NOMO-1 (cell line): ENCODE measurements around the gene ZNF3.

Experiments used
- DNase-seq, 2 experiments: peaks; one replicate each; lab custom pipeline; 2025; ENCODE audit not compliant: unreplicated experiment in 2 of 2; lab: John Stamatoyannopoulos, UW

The ZNF3 gene

GRCh38 chr7:100088621-100089457, 7.3 kb upstream of the ZNF3 start, which contains the start of gene COPS6:
Gene COPS6, plus strand, starts transcription at chr7:100088969. Its CDS starts 22 bp downstream, at chr7:100088991.
- peak; percentile 65 to 90 for DNase-seq

DNA sequence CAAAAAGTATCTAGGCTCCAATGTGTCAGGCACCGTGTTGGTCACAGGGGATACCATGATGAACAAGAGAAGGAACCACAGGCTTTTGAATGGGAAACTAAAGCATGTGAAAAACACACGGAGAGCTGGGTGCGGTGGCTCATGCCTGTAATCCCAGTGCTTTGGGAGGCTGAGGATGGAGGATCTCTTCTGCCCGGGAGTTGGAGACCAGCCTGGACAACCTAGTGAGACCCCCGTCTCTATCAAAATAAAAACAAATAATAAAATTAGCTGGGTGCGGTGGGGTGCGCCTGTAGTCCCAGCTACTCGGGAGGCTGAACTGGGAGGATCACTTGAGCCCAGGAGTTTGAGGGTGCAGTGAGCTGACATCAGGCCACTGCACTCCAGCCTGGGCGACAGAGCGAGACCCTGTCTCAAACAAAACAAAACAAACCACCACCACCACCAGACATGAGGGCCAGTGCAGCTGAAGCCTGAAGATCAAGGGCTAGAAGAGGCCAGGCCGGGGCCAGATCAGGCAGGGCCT, 6.6 kb upstream of the ZNF3 start:
- no peak for DNase-seq

DNA sequence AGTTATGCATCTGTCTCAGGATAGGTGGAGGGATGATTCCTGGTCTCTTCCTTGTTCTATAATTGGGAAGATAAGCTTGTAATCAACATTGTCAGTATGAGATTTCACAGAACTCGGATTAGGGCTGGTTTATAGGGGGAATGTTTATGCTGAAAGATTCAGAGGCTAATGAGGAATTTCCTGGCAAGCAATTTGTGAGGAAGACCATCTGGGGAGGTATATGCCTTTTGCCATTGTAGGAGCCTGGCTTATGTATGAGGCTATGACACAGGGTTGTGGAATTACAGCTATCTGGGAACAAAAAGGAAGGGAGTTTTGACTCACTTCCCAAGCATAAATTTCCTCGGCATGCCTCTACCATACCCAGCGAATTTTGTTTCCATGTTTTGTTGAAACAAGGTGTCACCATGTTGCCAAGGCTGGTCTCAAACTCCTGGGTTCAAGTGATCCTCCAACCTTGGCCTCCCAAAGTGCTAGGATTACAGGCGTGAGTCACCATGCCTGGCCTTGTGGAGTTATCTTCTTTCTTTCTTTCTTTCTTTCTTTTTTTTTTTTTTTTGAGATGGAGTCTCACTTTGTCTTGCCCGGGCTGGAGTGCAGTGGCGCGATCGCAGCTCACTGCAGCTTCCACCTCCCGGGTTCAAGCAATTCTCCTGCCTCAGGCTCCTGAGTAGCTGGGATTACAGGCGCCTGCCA, 5.7 kb upstream of the ZNF3 start:
- no peak for DNase-seq

GRCh38 chr7:100085515-100085914, 4.0 kb upstream of the ZNF3 start:
- peak in 1 of 2 experiments; percentile 32 for DNase-seq

GRCh38 chr7:100082978-100083377, 1.5 kb upstream of the ZNF3 start:
- no peak for DNase-seq

DNA sequence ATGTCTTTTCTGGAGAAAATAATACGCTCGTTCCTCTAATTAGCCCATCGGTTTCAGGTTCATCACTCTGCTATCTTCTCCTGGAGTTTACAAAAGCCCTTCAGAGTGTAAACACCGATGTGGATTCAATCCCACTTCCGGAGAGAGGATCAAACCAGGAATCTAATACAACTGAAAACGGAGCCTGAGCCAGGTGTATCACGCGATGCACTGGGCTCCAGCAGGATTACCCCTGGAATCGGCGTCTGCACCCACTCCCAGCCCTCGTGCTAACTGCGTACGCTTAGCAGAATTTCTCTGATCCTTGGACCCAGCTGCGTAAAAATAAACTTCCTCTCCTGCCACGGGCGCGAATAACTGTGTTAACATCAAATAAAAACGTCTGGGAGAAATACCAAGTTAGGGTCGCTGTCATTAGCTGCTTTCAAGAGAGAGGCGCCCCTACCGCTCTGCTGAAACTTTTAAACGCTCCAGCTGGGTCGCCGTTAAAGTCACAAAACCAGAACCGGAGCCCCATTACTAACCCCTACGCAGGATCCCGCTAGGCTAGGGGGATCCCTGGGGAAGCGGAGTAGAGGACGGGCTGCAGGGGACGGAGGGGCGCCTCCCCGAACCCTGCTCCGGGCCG, 502 bp downstream of the ZNF3 start:
- DNase-seq = peak in 1 of 2 experiments; percentile 39

GRCh38 chr7:100079024-100079560, 2.4 kb downstream of the ZNF3 start:
- DNase-seq = no peak

DNA sequence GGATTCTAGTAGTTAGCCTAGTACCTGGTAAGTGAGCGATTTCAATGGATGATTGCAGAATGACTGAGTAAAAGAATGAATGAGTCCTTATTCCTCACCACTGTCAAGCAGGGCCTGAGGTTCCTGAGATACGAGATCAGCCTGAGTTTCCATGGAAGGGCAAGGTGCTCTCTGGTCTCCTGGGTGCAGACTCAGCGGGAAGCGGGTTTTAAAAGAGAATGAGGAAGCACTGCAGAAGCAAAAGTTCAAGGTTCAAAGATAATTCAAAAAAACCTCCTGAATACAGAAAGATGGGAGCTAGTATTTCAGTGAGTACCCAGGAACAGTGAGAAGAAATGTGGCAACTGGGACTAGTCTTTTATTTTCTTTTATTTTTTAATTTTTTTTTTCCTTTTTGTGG, 4.3 kb downstream of the ZNF3 start:
- DNase-seq = no peak

DNA sequence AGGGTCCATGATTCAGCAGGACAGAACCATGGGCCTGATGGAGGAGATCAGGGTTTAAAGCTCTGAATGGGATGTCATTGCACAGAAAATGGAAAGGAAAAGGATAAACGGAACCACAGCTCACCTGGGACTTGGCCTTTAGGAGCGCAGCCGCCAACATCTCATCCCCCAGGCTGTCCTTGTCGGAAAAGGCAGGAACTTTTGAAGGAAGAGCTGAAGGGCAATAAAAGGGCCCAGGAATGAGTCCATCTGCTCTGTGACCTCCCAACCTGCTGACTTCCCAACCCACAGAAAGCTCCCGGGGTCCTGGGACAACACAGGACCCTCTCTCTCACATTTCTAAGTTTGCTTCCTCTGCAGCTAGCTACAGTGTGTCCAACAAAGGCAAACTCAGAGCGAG, 6.1 kb downstream of the ZNF3 start:
- no peak for DNase-seq

DNA sequence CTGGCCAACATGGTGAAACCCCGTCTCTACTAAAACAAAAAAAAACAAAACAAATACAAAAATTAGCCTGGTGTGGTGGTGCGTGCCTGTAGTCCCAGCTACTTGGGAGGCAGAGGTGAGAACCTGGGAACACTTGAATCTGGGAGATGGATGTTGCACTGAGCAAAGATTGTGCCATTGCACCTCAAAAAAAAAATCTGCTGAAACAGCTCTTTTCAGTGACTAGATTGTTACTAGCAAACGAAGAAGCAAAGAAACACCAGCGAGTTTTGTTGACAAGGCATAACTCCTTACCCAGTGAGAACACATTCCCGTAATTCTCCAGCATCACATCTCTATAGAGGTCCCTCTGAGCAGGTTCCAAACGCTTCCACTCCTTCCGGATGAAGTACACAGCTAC, 6.7 kb downstream of the ZNF3 start:
- no peak for DNase-seq

DNA sequence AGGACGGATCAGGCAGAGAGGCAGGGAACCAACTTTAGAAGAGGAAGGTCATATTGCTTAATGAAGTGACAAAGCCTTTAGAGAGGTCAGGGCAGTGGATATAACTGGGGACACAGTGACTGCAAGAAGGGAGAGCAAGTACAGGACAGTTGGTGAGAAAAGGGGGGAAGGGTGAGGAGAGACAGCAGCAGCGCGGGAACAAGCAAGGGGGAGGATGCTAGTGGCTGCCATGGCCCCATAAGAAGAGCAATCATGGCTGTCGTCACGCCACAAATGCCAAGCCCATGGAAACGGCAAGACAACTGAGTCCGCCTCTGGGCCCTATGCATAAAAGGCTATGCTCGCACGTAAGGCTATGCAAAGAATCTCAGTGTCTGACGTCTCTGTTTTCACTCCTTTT, 9.1 kb downstream of the ZNF3 start:
- DNase-seq = no peak

DNA sequence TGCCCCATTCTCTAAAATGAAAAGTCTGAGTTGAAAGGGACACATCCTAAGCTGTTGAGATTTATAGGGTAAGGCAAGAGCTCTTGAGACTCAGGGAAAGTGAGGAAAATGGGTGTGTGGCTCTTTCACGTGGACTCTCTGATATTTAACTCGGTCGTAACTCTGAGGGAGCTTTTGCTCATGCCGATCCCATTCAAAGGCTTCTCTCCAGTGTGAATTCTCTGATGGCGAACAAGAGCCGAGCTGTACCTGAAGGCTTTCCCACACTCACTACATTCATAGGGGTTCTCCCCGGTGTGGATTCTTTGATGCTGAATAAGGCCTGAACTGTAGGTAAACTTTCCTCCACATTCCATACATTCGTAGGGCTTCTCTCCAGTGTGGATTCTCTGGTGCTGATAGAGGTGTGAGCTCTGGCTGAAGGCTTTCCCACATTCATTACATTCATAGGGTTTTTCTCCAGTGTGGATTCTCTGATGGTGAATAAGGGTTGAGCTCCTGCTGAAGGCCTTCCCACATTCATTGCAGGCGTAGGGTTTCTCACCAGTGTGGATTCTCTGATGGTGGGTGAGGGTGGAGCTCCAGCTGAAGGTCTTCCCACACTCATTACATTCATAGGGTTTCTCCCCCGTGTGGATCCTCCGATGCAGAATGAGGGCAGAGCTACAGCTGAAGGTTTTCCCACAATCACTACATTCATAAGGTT, 10.4 kb downstream of the ZNF3 start:
- DNase-seq = no peak

DNA sequence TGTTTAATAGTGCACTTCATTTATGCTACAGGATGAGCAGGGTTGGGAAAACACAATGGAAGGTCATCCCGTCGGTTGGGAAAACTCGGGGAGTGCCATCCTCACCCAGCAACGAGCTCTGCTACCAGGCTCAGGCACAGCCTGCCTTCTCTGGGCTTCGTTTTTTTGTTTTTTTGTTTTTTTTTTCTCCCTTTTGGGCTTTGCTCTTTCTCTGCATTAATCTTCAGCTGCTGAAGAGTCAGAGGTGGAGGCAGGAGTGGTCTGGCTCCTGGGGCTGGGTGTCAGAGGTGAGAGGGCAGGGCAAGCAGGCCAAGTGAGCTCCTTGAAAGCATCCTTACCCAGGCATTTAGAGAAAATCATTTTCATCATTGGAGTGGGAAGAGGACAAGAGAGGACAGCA, 11.5 kb downstream of the ZNF3 start:
- no peak for DNase-seq

GRCh38 chr7:100066953-100067352, 14.6 kb downstream of the ZNF3 start:
- no peak for DNase-seq

DNA sequence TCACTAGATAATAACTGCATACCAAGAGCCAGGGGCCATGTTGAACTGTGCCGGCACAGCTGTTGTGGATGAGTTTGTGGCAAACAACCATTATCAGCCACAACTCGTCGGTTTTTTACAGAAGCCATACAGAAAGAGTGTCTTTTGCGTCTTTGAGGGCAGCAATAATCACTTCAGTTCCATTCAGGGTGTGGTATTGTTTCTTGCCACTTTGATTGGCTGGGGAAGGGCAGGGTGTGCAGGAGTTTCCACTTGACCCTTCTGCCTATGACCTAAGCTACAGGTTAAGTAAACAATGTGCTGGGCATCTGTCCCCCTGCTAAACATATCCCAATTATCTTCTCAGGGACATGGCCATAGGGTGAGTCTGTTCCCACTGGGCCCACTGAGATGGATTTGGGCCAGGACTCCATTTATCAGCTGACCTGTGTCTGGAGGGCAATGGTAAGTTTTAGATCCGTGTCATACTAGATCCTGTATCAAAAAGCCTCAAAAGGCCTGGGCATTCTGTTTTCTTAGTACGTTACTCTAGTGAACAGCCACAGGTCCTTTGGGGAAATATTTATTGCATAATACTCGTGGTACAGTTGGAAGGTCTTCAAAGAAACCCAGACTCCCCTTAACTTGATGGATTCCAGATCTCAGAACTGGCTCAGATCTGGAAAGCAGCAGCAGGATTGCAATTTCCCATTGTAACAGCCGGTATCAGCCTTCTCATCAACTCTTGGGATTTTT, 15.9 kb downstream of the ZNF3 start:
- no peak for DNase-seq

DNA sequence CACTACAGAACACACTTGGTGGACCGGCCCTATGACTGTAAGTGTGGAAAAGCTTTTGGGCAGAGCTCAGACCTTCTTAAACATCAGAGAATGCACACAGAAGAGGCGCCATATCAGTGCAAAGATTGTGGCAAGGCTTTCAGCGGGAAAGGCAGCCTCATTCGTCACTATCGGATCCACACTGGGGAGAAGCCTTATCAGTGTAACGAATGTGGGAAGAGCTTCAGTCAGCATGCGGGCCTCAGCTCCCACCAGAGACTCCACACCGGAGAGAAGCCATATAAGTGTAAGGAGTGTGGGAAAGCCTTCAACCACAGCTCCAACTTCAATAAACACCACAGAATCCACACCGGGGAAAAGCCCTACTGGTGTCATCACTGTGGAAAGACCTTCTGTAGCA, 17.4 kb downstream of the ZNF3 start:
- DNase-seq = no peak

- no peak for DNase-seq
Observed at GRCh38 chr7:100063376-100063775, 18.1 kb downstream of the ZNF3 start.

DNA sequence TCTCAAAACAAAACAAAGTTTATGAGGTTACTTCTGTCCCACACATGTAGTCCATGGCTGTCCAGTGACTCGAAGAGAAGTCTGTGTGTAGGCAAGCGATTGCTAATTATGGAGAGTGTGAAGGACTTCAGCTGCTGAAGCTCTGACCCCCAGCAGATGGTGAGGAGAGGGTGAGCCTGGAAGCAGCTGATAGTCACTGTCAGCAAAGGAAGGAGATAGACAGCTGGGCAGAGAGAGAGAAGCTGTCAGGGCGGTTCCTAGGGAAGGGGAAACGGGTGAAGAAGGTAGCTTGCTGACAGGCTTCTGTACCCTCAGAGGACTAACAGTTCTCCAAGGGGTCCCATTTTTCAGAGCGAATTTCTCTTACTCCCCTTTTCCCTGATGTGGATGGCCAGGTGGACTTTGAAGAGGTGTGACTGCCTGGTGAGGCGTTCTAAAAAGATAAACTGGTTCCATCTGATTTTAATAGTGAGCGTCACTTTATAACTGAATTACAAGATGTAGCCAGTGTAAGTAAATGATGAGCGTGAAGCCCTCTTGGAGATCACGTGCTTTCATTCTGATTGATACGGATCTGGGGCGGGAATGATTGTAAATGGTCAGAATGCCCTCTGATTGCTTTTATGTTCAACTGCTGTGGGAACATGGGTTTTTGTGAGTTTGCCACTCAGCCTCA, 19.9 kb downstream of the ZNF3 start:
- no peak for DNase-seq

DNA sequence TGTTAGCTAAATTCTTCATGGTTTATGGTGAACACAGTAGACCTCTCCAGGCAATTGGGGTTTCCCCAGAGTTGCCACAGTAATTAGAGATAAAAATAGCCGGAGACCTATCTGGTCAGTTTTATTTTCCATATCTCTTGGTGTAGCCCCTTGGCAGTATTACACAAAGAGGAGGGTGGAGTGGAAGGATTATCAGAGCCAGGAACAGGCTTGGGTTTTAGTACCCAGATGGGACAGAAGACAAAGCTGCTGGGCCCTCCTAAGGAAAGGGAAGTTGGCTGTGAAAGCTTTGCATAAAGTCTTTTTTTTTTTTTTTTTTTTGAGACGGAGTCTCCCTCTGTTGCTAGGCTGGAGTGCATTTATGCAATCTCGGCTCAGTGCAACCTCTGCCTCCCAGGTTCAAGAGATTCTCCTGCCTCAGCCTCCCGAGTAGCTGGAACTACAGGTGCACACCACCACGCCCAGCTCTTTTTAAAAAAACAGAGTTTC, 22.2 kb downstream of the ZNF3 start:
- DNase-seq = no peak
